IMR-90 (cell line): Measurements from ENCODE around the gene PIK3C3. TPM values are rescaled to one million over a fixed set of nuclear protein-coding genes. Genes with fewer than 3 reads are reported as not detected.
A peak's percentile ranks its signal among the peaks of the same experiment; 100 is the strongest.

Experiments
- ATAC-seq: fragments of 200-7000 bp; cut with Tn5 transposase; 2 replicates; pipeline ENCODE4 v1.9.1; 2020; ENCODE audit warnings: low read depth, mild to moderate bottlenecking, moderate library complexity
- BruUV-seq: library from RNA; stranded (reverse); fragments of 400-500 nt; replicated peaks from 2 replicates; lab custom pipeline; 2021; lab: Mats Ljungman, UMichigan
- CTCF ChIA-PET: fragments of 300-600 bp; formaldehyde crosslinking; extraction: SDS; loops from one replicate; lab custom pipeline; 2021; ENCODE audit warnings: antibody characterized with exemption; lab: Yijun Ruan, JAX
- POLR2A ChIA-PET: fragments of 300-600 bp; sonication (Branson Sonifier 250); formaldehyde crosslinking; loops from one replicate; lab custom pipeline; 2022; ENCODE audit warnings: antibody characterized with exemption; ENCODE audit not compliant: unreplicated experiment; lab: Charles Lee
- DNase-seq: peaks from one replicate; pipeline ENCODE4 v3.0.0; 2013
- H2AFZ ChIP-seq: replicated peaks from 2 replicates; pipeline ENCODE3; 2013; ENCODE audit warnings: low read length, mild to moderate bottlenecking; ENCODE audit not compliant: poor library complexity
- H2AK5ac ChIP-seq: 2 replicates; pipeline ENCODE4 v1.6.1; 2013; ENCODE audit warnings: low read depth, low read length, inconsistent platforms
- H2AK9ac ChIP-seq: replicated peaks from 2 replicates; pipeline ENCODE3; 2013; ENCODE audit warnings: mild to moderate bottlenecking, low read depth, low read length, moderate library complexity; ENCODE audit not compliant: poor library complexity
- H2BK120ac ChIP-seq: 2 replicates; pipeline ENCODE4 v1.6.1; 2013; ENCODE audit warnings: low read depth, low read length, inconsistent platforms
- H2BK15ac ChIP-seq: 3 replicates; pipeline ENCODE4 v1.6.1; 2013; ENCODE audit warnings: low read depth, low read length, inconsistent platforms
- H2BK20ac ChIP-seq: 2 replicates; pipeline ENCODE4 v1.6.1; 2013; ENCODE audit warnings: low read depth, mild to moderate bottlenecking, inconsistent platforms, low read length, moderate library complexity
- H2BK5ac ChIP-seq: 2 replicates; pipeline ENCODE4 v1.6.1; 2013; ENCODE audit warnings: mild to moderate bottlenecking, low read depth, low read length, inconsistent platforms; ENCODE audit not compliant: poor library complexity, severe bottlenecking
- H3K14ac ChIP-seq: replicated peaks from 2 replicates; pipeline ENCODE4 v1.6.1; 2013; ENCODE audit warnings: low read depth, low read length, inconsistent platforms
- H3K18ac ChIP-seq: 2 replicates; pipeline ENCODE4 v1.6.1; 2013; ENCODE audit warnings: low read depth, low read length, control low read depth
- H3K23ac ChIP-seq: 2 replicates; pipeline ENCODE4 v1.6.1; 2013; ENCODE audit warnings: low read depth, low read length, inconsistent platforms
- H3K27ac ChIP-seq: 2 replicates; pipeline ENCODE4 v1.5.1; 2013; ENCODE audit warnings: mild to moderate bottlenecking, control low read depth, low read length; ENCODE audit not compliant: insufficient read depth
- H3K27me3 ChIP-seq: 2 replicates; pipeline ENCODE4 v1.6.1; 2013; ENCODE audit warnings: low read length; ENCODE audit not compliant: control insufficient read depth, insufficient read depth
- H3K36me3 ChIP-seq: 2 replicates; pipeline ENCODE4 v1.6.1; 2013; ENCODE audit warnings: low read length, mixed read lengths; ENCODE audit not compliant: control insufficient read depth, insufficient read depth
- H3K4ac ChIP-seq: 2 replicates; pipeline ENCODE4 v1.6.1; 2013; ENCODE audit warnings: low read depth, low read length, inconsistent platforms
- H3K4me1 ChIP-seq: 2 replicates; pipeline ENCODE4 v1.6.1; 2013; ENCODE audit warnings: low read length, mixed read lengths; ENCODE audit not compliant: control insufficient read depth, insufficient read depth
- H3K4me2 ChIP-seq: 2 replicates; pipeline ENCODE4 v1.6.1; 2013; ENCODE audit warnings: low read depth, mild to moderate bottlenecking, control low read depth, low read length, moderate library complexity
- H3K4me3 ChIP-seq: 2 replicates; pipeline ENCODE4 v1.5.1; 2013; ENCODE audit warnings: low read depth, mild to moderate bottlenecking, control low read depth, low read length, moderate library complexity; ENCODE audit not compliant: insufficient read depth
- H3K56ac ChIP-seq: 2 replicates; pipeline ENCODE4 v1.6.1; 2013; ENCODE audit warnings: low read length, inconsistent platforms; ENCODE audit not compliant: insufficient read depth; ENCODE audit errors: extremely low read depth
- H3K79me1 ChIP-seq, 2 experiments: 2 replicates each; pipeline ENCODE4 v1.6.1; 2013; ENCODE audit warnings: low read length in 2 of 2, inconsistent platforms in 1 of 2, low read depth in 1 of 2
- H3K9ac ChIP-seq: 2 replicates; pipeline ENCODE4 v1.6.1; 2013; ENCODE audit warnings: low read depth, low read length, control low read depth
- H3K9me1 ChIP-seq: 2 replicates; pipeline ENCODE4 v1.6.1; 2013; ENCODE audit warnings: low read length, inconsistent platforms; ENCODE audit not compliant: insufficient read depth
- H3K9me3 ChIP-seq: 2 replicates; pipeline ENCODE4 v1.6.1; 2013; ENCODE audit warnings: low read length; ENCODE audit not compliant: control insufficient read depth, insufficient read depth
- H4K20me1 ChIP-seq: 2 replicates; pipeline ENCODE4 v1.6.1; 2013; ENCODE audit warnings: low read length, inconsistent platforms; ENCODE audit not compliant: insufficient read depth
- H4K5ac ChIP-seq: 2 replicates; pipeline ENCODE4 v1.6.1; 2013; ENCODE audit warnings: mild to moderate bottlenecking, low read depth, low read length, control low read depth
- H4K8ac ChIP-seq, 2 experiments: 2 replicates each; pipeline ENCODE4 v1.6.1; 2013; ENCODE audit warnings: low read depth in 2 of 2, low read length in 2 of 2, control low read depth in 1 of 2, inconsistent platforms in 1 of 2
- H4K91ac ChIP-seq: 2 replicates; pipeline ENCODE4 v1.6.1; 2013; ENCODE audit warnings: low read depth, low read length, inconsistent platforms; ENCODE audit not compliant: insufficient read depth
- CHD1 ChIP-seq: IDR thresholded peaks from 2 replicates; pipeline ENCODE4 v1.6.1; 2012; ENCODE audit warnings: low read depth, low read length, improper control_type of control experiment
- NFE2L2 ChIP-seq: fragments of 150-350 bp; IDR thresholded peaks from 2 replicates; pipeline ENCODE4 v1.6.1; 2016; ENCODE audit warnings: low read depth, mild to moderate bottlenecking, low read length
- RCOR1 ChIP-seq: IDR thresholded peaks from 2 replicates; pipeline ENCODE4 v1.6.1; 2012; ENCODE audit warnings: mild to moderate bottlenecking, low read length, improper control_type of control experiment; ENCODE audit not compliant: insufficient replicate concordance
- SMC3 ChIP-seq: fragments of 150-350 bp; IDR thresholded peaks from 2 replicates; pipeline ENCODE4 v1.6.1; 2016; ENCODE audit warnings: low read depth, mild to moderate bottlenecking, antibody characterized with exemption, low read length, moderate library complexity
- WGBS, 2 experiments: methylation state at CpG; one replicate each; pipeline versions ENCODE4 v1.1.5 to v1.1.7; 2013; ENCODE audit warnings: missing lambda C conversion rate in 2 of 2; ENCODE audit not compliant: insufficient read length in 1 of 2; ENCODE audit errors: extremely low coverage in 2 of 2; 5-methylcytosine and 5-hydroxymethylcytosine counted together
- dilution Hi-C: fragments of 300-500 bp; cut with HindIII; formaldehyde crosslinking; loops from one replicate; pipeline ENCODE4 v1.14.3; 2018; ENCODE audit warnings: low sequenced_read_pairs; ENCODE audit not compliant: unreplicated experiment
- in situ Hi-C: fragments of 300-500 bp; cut with MboI; formaldehyde crosslinking; loops from 3 replicates; pipeline ENCODE4 v1.14.3; 2019; ENCODE audit warnings: low sequenced_read_pairs, inconsistent platforms, mixed read lengths
- intact Hi-C: fragments of 100-400 bp; cut with micrococcal nuclease; formaldehyde crosslinking; loops from 2 replicates; pipeline ENCODE4 v1.10.0; 2022
- polyA plus RNA-seq, 3 experiments: library from polyadenylated mRNA; depleted of rRNA; stranded (reverse); fragments of >200 nt; gene quantifications; 2 replicates each; pipeline ENCODE4 v1.2.3, GENCODE V29; 2012; ENCODE audit warnings: low replicate concordance in 1 of 3
- total RNA-seq: library from RNA; depleted of rRNA; stranded (reverse); fragments of >200 nt; gene quantifications from 2 replicates; pipeline ENCODE4 v1.2.3, GENCODE V29; 2012
- TF ChIP-seq, protein P1 (sequence below): conservative IDR thresholded peaks from 2 replicates; pipeline ENCODE4 v1.5.1; 2012; ENCODE audit warnings: mild to moderate bottlenecking, low read depth, low read length, improper control_type of control experiment

The PIK3C3 gene
- total and polyA plus RNA-seq, 2 of the 4 experiments (the other 2 are of a cell fraction): 41.2 to 57.2 TPM

DNA sequence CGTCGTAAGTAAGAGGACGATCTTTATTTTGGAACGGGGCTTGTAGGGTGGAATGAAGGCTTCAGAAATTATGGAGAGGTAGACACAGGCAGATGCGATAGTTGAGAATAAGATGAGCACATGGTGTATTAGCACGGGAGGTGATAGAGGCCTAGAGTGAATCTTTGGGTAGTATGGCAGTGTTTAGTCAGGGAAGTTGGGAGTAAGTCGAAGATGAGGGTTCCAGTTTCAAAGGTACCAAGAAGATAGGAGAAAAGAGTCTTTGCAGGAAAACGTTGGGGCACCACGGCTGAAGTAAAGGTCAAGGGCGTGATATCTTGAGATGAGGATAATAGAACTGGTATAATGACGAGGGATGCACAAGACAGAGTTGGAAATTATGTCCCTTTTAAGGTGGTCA, 654 bp downstream of the PIK3C3 start:
- no peak overlapping the region for H3K27ac ChIP-seq

More for the DNA sequence above, 654 bp downstream of the PIK3C3 start:
- Histone ChIP-seq H2BK5ac (peak overlapping the region; percentile 85), H3K14ac (peak overlapping the region; percentile 86), H3K4me2 (peak overlapping the region; percentile 100), H3K36me3 (peaks cover 11% of the 10 kb centered on the region), H3K27me3 (no peaks in the 10 kb centered on the region), H3K9ac (peak overlapping the region; percentile 96; the same call in 1 of the 2 replicates), H3K23ac (peak overlapping the region; percentile 76; the same call in 1 of the 2 replicates), H3K4ac (peak overlapping the region; percentile 87; the same call in 1 of the 2 replicates), H2BK120ac (no peak overlapping the region), H2AK5ac (peak overlapping the region; percentile 33; the same call in 1 of the 2 replicates), H4K91ac (no peak overlapping the region), H3K79me1 (peaks cover 4 to 22% of the 10 kb centered on the region in 2 experiments), H2BK20ac (no peak overlapping the region), H2BK15ac (no peak overlapping the region), H4K20me1 (peaks cover 3% of the 10 kb centered on the region; the same call in 1 of the 2 replicates), H3K9me1 (0 out of 2 replicates have a peak, but pooled peaks cover 5% of the 10 kb centered on the region), H3K4me1 (no peaks in the 10 kb centered on the region; the same call in 1 of the 2 replicates), H3K56ac (peak overlapping the region; percentile 67; the same call in 1 of the 2 replicates), H2AFZ (no peak overlapping the region), H3K9me3 (no peaks in the 10 kb centered on the region), H2AK9ac (peak overlapping the region; percentile 89), H3K4me3 (peak overlapping the region; percentile 97), H4K5ac (peak overlapping the region; percentile 57; the same call in 1 of the 2 replicates), H3K18ac (no peak overlapping the region), H4K8ac (peak overlapping the region; percentile 32 to 85; a peak in 2 of 4 replicates)
- ChIA-PET POLR2A (no interaction called here), CTCF (interaction anchor here (1.0 kb wide), 1 partner anchor 14 kb away, joined by 3 read pairs; no protein-coding TSS in a partner anchor)
- intact Hi-C loops (no loop called here), dilution Hi-C loops (no loop called here), in situ Hi-C loops (no loop called here)
- TSS peak; percentile 65 for BruUV-seq
- TF ChIP-seq SMC3 (no peak), CHD1 (no peak), RCOR1 (no peak), NFE2L2 (no peak)
- TF ChIP-seq, protein P1, sequence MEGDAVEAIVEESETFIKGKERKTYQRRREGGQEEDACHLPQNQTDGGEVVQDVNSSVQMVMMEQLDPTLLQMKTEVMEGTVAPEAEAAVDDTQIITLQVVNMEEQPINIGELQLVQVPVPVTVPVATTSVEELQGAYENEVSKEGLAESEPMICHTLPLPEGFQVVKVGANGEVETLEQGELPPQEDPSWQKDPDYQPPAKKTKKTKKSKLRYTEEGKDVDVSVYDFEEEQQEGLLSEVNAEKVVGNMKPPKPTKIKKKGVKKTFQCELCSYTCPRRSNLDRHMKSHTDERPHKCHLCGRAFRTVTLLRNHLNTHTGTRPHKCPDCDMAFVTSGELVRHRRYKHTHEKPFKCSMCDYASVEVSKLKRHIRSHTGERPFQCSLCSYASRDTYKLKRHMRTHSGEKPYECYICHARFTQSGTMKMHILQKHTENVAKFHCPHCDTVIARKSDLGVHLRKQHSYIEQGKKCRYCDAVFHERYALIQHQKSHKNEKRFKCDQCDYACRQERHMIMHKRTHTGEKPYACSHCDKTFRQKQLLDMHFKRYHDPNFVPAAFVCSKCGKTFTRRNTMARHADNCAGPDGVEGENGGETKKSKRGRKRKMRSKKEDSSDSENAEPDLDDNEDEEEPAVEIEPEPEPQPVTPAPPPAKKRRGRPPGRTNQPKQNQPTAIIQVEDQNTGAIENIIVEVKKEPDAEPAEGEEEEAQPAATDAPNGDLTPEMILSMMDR: no peak
- ATAC-seq (no peak), DNase-seq (no peak)
- 5% methylated on average over 5 of the region's 11 CpGs; no CpG with 5 or more reads in 1 of the 2 experiments for WGBS, 2 experiments
